HG03432 (cell line): ENCODE measurements around the gene CMTR1.

Experiments
- ATAC-seq: cut with Tn5 transposase; IDR thresholded peaks from one replicate; pipeline ENCODE4 v1.9.1; 2021; ENCODE audit warnings: mild to moderate bottlenecking, moderate library complexity; ENCODE audit not compliant: unreplicated experiment

CMTR1 gene

GRCh38 chr6:37511201-37511600, 78.2 kb downstream of the CMTR1 start:
- no peak for ATAC-seq

DNA sequence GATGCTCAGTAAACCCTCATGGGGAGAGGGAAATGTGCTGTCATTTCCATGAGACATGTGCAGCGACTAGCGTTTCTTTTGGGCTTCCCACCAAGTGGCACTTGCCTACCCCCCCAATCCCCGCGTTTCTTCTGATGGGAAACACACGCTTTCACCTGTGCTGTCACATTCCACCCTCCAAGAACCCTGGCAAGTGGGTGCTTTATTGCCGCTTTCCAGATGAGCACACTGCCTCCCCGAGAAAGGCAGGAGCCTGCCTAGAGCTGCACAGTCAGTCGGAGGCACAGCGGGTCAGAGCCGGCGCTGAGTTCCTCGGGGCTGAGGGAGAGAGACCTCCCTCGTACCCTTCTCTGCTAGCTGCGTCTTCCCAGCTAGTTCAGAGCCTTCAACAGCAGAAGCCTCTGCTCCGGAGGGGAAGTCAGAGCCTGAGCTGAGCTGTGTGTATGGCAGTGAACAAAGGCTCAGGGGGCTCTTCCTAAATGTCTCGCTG, 78.9 kb downstream of the CMTR1 start:
- no peak for ATAC-seq

- ATAC-seq, result no peak
Measured at GRCh38 chr6:37512400-37513011, 79.5 kb downstream of the CMTR1 start.

DNA sequence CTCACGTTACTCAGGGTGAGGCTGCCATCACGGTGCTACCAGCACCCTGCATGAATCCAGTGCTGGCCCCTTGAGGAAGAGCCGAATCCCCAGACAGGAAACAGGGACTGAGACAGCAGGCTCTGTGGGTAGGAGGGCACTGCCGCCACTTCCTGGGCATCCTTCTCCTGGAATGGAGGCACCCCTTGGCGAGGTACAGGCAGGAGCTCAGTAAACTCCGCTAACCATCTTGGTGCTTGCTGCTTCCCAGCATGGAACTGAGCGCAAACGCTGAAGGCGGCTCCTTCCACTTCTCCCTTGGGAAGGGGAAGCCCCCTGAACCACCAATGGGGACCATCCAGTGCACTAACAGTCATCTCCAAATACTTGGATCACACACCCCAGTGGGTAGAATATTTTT, 80.1 kb downstream of the CMTR1 start:
- no peak for ATAC-seq

DNA sequence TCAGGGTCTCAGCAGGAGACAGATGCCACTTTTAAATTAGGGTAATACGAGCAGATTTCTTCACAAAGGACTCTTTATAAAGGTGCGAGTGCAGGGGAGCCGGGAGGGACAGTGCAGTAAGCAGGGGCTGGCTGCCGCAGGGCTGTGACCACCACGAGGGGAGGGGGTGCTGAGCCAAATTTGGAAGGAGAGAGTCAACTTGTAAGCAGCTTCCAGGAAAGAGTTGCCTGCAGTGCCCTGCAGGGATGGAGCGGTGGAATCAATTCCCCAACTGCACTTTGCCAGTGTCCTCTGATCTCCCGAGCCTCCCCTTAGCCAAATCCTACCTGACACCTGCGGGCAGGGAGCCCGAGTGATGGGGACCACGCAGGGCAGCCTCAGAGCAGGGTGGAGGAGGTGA, 80.6 kb downstream of the CMTR1 start:
- ATAC-seq, result no peak

DNA sequence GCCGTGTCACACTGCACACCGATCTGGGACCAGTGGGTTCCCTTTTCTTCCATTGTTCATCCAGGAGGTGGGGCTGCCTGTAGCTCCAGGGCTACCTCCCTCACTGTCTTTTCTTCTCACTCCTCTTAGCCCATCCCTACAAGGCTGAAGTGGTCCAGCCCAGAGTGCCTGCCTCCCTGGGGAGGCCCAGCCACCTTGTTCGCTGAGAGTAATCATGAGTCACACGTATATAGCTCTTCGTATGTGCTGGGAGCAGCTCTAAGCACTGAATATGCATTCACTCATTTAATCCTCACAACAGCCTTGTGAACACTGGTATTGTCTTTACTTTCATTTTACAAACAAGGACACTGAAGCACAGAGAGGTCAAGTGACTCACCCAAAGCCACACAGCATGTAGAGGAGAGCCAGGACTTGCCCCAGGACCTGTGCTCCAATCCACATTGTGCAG, 81.3 kb downstream of the CMTR1 start:
- no peak for ATAC-seq

- ATAC-seq, result no peak
Measured at GRCh38 chr6:37514837-37515236, 81.8 kb downstream of the CMTR1 start.

- ATAC-seq, result no peak
Measured at GRCh38 chr6:37515712-37516075, 82.7 kb downstream of the CMTR1 start.

- ATAC-seq, result peak; percentile 74
Measured at GRCh38 chr6:37516076-37516919, 83.3 kb downstream of the CMTR1 start.

GRCh38 chr6:37516920-37517405, 83.9 kb downstream of the CMTR1 start:
- peak; percentile 12 for ATAC-seq

GRCh38 chr6:37517411-37517812, 84.4 kb downstream of the CMTR1 start:
- ATAC-seq, result peak; percentile 23

DNA sequence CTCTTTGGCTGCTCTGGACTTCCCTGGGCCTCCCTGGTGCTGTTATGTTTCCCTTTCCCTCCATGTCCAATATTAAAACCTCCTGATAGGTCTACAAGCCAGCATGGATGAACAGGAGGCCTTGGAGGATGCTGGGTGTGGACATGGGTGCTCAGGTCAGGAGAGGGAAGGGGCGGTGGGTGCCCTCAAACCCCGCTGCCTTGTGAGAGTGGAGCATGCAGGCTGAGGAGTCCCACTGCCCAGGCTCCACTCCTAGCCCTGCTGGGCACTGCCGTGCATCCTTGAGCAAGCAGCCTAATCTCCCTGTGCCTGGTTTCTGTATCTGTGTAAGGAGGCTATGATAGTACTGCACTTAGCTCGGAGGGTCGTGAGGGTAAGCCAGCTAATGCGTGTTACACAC, 85.1 kb downstream of the CMTR1 start:
- ATAC-seq, result no peak

- ATAC-seq, result no peak
Measured at GRCh38 chr6:37519461-37519860, 86.4 kb downstream of the CMTR1 start.

DNA sequence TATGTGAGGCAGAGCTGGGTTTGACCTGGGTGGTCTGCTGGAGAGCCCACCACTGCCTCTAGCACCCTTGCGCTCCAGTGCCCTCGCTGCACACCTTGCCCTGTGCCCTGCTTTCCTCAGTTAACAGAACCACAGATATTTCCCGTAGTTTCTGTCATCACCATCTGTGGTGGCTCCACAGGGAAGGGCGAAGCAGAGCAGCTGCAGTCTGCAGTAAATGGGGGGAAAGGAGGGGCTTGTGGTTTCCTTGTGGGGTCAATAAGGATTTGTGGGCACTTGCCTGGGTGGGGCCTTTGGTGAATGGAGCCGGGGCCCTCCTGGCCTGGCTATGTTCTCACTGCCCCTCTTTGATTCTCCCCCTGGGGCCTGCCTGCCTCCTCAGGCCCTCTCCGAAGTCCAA, 87.9 kb downstream of the CMTR1 start:
- no peak for ATAC-seq

DNA sequence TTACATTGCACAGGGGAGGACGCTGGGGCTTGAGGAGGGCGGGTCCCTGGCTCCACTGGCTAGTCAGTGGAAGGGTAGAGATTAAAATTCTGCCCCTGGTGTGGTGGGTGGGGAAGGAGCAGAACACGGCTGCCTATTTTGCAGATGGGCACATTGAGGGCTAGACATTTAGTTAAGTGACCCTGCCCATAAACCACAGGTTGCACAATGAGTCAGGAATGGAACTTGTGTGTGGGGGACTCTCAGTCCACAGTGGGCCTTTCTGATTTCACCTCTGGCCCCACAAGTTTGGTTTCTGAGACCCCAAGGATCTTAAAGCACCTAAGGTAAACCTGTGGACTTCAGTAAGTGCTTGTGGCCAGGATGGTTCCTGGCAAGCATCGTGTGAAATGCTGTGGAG, 88.7 kb downstream of the CMTR1 start:
- ATAC-seq, result no peak

GRCh38 chr6:37522836-37523235, 89.8 kb downstream of the CMTR1 start:
- ATAC-seq, result no peak

GRCh38 chr6:37523412-37523811, 90.4 kb downstream of the CMTR1 start:
- ATAC-seq, result no peak

DNA sequence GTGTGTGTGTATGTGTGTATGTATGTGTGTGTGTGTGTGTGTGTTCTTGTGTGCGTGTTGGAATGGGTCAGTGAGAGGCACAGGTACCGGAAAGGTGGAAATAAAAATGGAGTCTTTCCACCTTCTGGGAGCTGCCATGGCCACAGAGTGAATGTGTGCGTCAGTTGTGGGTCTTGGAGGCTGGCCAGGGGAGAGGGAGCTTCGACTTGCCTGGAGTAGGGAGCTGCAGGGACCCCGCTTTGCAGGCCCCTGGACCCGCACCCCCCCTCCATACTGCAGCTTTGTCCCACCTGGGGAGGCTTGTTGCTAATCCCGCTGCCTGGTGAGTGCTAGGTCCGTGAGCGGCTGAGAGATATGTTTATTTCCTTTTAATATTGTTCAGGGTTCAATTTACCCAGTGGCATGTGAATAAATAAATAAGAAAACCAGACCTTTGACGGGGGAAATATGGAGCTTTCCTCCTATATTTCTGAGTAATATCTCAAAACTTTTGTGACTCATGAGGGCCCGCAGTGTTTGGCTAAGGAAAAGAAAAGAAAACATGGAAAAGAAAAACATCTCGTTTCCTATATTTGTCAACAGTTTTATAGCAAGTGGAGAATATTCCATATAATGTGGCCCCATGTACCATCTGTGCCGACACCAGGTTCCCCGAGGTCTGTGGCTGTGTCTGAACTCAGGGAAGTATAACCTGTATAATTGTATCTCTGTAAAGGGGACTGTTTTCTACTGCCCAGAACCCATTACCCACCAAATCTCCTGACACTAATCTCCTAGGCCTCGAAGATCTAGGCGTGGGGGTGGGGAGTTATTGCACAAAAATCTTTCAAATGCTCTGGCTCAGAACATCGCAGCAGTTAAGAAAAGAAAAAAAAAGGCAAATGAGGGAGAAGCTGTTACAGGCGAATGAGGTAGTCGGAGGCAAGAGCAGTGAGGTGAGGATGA, 91.3 kb downstream of the CMTR1 start:
- ATAC-seq, result no peak

GRCh38 chr6:37524970-37525318, 91.9 kb downstream of the CMTR1 start:
- no peak for ATAC-seq

GRCh38 chr6:37525460-37526357, 92.7 kb downstream of the CMTR1 start:
- no peak for ATAC-seq
